ENCODE measurements around the gene SLC16A9.

SLC16A9 gene

DNA sequence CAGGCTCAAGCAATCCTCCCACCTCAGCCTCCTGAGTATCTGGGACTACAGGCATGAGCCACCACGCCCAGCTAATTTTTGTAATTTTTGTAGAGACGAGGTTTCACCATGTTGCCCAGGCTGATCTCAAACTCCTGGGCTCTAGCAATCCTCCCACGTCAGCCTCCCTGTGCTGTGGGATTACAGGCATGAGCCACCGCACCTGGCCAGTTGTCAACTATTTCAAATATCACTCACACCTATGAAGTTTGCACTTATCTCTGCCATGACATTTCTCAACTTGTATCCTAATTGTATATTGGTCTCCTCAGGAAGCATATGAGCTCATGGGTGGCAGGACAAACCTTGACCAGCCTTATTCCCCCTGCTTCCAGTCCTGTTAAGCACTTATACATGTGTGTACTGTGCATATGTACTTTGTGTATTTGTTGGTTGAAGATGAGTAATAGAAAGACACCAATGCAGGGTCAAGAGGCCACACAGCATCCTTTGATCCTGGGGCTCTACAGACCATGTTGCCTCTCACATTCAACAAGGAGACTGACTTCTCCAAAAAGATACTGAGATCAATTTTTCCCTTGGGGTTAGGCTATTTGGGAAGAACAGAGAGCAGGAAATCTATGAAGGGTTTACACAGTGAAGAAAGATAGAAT, 82.2 kb downstream of the SLC16A9 start:
- DNase-seq = no peak

DNA sequence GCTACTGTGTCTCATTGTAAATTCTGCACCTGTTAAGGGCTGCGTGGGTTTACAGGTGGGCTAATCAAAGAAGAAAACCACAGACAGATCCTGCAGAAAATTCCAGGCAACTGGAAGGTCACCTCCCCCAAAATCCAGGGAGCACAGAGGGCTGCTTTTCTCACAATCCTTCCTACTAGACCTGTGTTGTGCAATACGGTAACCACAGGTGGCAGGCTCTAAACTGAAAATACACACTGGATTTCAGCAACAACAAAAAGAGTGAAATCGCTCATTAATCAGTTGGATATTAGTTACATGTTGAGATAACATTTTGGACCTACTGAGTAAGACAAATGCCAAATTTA, 83.2 kb downstream of the SLC16A9 start:
- DNase-seq = peak; percentile 4

DNA sequence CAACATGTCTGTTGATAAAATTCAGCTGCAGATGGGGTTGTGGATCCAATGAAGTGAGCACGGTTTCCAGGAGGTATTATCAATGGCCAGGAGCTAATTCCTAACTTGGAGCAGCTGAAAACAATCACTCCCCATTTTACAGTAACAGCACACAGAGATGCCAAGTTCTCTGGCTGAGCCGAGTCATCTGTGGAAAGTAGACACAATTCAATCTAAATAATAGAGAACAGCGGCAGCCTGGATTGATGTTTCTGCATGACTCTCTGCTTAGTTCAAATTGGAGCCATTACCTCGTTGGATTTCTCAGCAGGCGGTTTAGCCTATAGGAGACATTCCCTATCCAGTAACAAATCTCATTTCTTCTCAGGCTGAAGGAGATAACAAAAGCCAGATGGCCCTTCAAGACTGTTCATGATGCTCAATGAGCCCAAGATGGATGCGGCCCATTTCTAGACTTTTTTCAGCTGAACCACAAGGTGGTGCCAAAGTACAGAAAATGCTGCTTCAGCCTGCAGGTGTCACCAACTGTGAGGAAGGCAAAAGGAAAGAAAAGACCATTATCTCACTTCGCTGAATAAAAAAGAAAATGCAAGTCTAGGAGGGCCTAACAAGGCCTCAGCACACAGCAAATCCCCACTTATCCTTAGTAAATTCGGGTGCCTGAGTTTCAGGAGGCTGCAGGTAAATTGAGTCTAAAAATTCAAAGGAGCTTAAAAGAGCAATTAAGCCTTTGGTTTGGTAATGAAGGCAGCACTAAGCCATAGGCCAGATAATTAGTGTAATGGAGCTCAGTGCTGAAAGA, 83.7 kb downstream of the SLC16A9 start:
- DNase-seq = peak; percentile 83

DNA sequence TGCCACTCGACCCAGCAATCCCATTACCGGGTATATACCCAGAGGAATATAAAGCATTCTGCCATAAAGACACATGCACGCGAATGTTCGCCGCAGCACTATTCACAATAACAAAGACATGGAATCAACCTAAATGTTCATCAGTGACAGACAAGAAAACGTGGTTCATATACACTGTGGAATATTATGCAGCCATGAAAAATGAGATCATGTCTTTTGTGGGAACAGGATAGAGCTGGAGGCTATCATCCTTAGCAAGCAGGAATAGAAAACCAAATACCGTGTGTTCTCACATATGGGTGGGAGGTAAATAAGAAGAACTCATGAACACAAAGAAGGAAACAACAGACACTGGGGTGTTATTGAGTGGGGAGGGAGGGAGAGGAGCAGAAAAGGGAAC, 84.7 kb downstream of the SLC16A9 start:
- DNase-seq = no peak

DNA sequence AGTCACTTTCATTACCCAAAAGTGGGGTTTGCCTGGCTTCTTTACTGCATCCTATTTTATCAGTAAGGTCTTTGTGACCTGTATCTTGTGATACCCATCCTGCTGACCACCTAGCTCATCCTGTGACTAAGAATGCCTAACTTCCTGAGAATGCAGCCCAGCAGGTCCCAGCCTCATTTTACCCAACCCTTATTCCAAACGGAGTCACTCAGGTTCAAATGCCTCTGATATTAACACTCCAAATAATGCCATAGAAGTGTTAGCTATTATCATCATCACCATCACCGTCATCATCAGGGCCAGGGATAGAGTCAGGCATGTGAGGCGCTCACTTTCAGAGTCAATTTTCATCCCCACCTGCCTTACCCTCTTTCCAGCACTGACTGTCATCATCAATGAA, 85.5 kb downstream of the SLC16A9 start:
- no peak for DNase-seq

DNA sequence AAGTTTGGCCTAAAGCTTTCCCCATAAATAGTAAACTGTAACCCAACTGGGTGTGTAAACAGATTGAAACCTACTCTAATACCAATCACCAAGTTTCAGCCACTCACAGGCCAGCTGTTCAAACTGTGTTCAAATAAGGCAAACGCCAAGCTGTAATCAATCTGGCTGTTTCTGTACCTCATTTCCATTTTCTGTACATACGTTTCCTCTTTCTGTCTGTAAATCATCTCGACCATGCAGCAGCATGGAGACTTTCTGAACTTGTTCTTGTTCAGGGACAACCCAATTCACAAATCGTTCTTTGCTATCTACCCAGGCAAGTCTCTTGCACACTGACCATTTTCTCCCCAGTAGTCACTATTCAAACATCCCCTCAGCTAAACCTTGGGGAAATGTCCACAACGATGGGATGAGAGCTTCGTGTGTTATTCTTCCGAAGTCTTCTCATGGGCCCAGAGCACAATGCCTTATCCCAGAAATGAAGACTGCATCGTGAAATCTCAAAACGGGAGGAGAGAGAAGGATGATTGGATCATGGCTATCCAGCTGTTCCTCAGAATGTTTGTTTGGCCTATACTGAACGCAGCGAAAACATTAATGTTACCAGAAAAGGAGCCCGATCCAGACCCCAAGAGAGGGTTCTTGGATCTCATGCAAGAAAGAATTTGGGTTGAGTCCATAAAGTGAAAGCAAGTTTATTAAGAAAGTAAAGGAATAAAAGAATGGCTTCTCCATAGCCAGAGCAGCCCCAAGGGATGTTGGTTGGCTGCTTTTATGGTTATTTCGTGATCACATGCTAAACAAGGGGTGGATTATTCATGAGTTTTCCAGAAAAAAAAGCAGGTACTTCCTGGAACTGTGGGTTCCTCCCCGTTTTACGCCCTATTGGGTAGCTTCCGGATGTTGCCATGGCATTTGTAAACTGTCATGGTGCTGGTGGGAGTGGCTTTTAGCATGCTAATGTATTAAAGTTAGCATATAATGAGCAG, 86.2 kb downstream of the SLC16A9 start:
- DNase-seq = no peak

DNA sequence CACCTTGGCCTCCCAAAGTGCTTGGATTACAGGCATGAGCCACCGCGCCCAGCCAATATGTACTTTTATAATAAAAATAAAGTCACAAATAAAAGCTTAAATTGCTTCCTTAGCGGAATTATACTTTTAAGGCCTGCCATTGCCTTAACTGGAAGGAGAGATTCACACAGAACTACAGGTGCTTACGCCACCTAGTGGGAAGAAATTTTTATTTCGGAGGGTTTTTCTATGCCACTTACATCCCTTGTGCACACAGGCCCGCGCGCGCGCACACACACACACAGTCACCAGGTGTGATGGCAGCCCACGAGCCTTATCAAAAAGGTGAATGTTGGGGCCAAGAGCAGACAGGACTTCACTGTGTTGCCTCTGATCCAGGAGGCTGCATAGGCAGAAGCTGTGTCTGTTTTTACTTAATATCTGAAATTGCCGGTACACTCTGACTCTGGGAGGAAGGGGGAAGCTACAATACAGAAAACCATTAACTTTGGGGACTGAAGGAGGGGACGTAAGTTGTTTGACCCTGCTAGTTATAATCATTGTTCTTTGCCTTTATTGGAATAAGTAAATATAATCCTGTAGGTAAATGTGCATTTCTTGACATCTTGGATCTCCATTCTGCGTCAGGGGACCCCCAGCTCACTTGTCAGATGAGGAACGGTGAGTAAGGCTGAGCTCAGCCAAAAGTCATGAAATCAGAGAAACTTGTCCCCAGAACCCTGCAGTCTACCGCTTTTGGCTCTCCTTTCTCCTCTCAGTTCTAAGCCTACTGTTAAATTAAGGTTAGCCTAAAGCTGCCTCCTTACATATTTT, 87.1 kb downstream of the SLC16A9 start:
- DNase-seq = peak; percentile 70

DNA sequence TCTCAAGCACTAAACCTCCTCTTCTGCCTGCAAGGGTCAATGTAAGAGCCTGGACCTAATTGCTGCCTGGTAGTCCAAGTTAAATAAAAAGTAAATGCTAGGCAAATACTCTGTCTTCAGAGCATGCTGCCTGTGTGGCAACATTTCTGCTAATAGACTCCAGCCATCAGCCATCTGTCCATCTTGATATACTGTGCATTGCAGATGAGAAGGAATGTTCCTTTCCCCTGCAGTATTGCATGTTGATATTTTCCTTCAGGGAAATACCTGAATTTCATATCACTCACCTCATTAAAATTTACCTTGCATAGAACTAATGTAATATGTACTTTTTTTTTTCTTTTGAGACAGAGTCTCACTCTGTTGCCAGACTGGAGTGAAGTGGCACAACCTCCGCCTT, 87.9 kb downstream of the SLC16A9 start:
- no peak for DNase-seq

DNA sequence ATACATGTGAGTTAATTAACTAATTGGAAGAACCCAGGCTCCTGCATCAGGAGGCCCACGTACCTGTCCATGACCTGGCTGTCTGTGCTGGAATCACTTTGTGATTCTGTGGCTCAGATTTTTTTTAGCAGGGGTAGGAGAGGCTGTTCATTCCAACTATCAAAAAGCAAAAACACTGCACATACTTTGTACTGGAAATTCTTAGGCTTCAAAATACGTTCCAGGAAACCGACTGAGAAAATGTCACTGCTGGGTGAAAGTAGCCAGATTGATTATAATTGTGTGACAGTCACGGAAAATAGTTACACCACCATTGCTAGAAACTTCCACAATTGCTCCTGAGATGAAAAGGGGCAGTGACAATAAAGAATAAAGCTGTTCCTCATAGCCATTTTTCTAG, 91.0 kb downstream of the SLC16A9 start:
- DNase-seq = no peak

DNA sequence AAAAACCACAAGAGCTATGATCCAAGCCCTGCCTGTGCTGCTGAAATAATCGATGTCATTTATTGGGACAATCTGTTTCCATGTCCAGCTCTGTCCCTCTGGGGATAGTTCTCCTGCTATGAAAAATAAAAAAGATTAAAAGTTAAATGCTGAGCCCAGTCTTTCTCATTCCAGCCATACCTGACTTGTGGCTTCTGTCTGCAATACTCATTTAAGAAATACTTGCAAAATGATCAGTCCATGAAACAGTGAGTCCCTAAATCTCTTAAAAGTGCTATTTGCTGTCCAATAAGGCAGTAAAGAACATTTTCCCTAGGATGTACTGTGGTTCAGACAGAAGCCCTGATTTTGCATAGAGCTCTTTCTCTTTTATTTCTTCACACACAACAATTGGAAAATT, 91.7 kb downstream of the SLC16A9 start:
- DNase-seq = no peak

DNA sequence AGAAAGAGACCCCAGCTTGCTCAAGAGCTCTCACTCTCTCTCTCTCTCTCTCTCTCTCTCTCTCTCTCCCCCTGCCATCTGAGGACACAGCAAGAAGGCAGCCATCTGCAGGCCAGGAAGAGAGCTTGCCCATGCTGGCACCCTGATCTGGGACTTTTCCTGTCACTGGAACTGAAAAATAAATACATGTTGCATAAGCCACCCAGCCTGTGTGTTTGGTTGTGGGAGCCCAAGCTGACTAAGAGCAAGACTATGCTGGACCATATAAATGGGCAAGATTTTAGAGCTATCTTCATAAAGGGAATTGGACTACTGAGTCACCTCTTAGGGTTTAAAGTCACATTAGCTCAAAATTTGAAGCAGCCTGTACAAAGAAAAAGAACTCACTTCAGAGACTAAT, 98.6 kb downstream of the SLC16A9 start:
- no peak for DNase-seq

DNA sequence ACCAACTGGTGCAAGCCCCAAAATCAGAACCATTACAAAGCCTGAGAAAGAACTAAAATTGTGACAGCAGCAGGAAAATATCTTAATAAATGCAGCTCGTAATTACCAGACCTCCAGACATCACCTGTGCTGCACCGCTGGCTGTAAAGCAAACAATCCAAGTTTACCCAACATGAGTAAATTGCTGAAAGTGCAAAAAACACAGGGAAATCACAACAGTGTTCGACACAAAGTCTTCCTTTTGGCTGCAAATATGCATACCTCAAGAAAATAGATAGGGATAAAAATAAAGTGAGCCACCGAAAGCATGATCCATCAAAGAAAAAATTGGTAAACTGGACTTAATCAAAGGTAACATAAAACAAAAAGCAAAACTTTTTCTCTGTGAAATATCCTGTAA, 101.7 kb downstream of the SLC16A9 start:
- DNase-seq = no peak

DNA sequence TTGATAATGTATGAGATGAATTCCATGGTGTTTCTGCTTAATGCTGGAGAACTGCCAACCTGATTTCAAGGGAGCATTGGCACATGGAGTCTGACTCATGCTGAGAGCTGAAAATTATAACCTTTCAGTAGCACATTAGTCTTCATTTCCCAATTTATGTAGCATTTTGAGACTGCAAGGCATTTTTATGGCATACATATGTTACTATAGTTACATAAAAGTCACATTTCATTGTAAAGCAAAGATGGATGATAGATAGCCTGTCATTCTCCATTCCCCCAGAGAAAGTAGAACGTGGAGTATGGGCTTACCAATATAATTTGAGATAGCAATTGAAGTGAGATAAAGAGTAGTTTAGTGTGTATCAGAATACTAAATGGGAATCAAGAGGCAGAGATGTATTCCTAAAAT, 103.1 kb downstream of the SLC16A9 start:
- no peak for DNase-seq

DNA sequence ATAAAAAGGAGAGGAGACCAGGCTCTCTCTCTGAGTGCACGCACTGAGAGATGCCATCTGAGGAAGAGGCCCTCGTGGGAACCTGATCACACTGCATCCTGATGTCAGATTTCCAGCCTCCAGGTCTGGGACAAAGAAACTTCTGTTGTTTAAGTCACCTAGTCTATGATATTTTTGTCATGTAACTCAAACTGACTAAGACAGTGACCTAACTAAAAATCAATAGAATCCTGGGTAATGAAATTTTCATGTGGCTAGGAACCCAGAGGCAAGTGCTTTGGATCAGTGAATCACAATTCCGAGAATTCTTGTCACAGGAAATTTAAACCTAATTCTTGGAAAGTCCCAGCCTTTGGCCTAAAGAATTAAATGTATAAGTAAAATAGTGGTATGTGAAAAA, 107.7 kb downstream of the SLC16A9 start:
- DNase-seq = no peak
